Measurements from ENCODE around the gene THTPA.

The THTPA gene

DNA sequence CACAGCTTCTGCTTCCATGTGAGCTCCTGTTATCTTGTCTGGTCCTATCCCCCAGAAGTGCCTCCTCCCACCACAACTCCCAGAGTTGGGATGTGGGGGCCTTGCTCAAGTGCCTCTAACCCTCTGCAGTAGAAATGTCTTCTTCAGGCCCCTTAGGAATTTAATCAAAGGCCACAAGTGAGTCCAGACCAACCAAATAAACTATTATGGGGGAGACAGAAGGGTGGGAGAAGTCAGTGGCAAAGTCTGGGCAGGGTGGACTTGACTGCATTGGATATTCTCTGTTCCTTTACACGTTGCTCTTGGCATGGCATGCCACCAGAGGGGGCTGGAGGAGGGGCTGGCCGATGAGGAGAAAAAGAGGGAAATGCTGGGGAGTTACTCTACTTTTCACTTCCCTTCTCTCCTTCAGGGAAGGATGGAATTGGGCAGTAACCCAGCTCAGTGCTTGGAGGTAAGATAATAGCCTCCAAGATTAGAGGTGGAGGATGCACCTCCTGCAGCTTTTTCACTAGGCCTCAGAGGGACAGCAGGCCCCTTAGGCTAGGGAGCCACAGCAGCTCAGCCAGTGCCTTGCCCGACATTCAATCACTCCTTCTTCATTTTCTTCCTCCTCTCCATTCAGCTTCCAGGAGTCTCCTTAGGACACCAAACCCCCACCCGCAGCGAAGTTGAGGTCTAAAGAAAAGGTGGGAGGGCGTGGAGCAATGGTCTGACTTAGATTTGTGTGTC, 12.7 kb downstream of the THTPA start:
- Histone ChIP-seq H3K27me3 (ENCODE audit: insufficient read depth, low read length, poor library complexity) (no peaks in the 10 kb centered on the region), H3K4ac (ENCODE audit: low read depth, low read length) (no peak overlapping the region), H3K79me1 (ENCODE audit: low read length) (peaks cover 8% of the 10 kb centered on the region), H3K27ac (ENCODE audit: low read depth, low read length) (no peak overlapping the region), H3K4me1 (ENCODE audit: control insufficient read depth, low read depth, low read length) (peaks cover 3% of the 10 kb centered on the region), H3K23ac (ENCODE audit: low read length) (no peak overlapping the region), H3K36me3 (ENCODE audit: control insufficient read depth, insufficient read depth, low read length) (no peaks in the 10 kb centered on the region), H3K56ac (ENCODE audit: low read length) (peak overlapping the region; percentile 8), H2BK5ac (ENCODE audit: low read length) (no peak overlapping the region), H4K5ac (ENCODE audit: low read length) (no peak overlapping the region), H2BK120ac (ENCODE audit: low read depth, low read length) (no peak overlapping the region), H2AK5ac (ENCODE audit: low read length) (no peak overlapping the region), H3K79me2 (ENCODE audit: control insufficient read depth, insufficient read depth, low read length) (no peaks in the 10 kb centered on the region), H2BK15ac (replicated peaks; ENCODE audit: low read depth) (no peak overlapping the region), H4K8ac (ENCODE audit: low read depth, low read length) (no peak overlapping the region), H3K4me2 (ENCODE audit: low read length) (no peak overlapping the region), H3K4me3 (ENCODE audit: low read length) (no peak overlapping the region), H3K9ac (ENCODE audit: low read length) (peak overlapping the region; percentile 51), H3K18ac (ENCODE audit: low read length) (no peak overlapping the region)
- DNase-seq: peak; percentile 67
- WGBS (ENCODE audit: extremely low coverage, insufficient coverage, low lambda C conversion rate): no CpG with 5 or more reads among the region's 6 CpGs

DNA sequence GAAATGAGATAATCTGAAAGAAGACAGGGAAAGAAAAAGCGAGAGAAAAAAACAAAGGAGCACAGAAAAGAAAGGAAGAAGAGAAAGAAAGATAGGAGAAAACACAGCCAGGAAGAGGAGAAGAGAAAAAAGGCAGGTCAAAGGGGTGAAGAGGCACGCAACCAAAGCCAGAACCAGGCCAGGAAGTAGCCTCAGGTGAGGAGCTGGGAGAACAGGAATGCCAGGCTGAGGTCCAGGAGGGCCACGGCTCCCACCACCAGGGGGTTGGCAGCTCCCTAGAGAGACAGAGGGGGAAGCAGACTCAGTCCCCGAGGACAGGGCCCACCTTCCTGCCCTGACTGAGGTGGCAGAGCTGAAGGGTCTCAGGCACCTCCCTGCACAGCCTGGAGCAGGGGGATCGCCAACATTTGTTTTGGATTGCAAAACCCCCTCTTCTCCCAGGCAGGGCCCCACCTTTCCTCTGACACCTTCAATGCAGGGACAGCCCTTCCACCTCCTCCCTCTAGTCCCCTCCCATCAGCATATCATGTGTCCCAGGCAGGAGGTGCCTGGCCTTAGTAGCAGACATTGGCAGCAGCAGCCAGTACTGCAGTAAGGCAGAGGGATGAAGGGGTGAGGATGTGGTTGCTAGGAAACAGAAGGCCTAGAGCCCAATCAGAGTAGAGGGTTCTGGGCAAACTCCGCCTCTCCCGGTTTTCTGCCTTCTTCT, 13.5 kb downstream of the THTPA start:
- H3K27ac ChIP-seq (ENCODE audit: low read depth, low read length): no peak overlapping the region
- no peaks in the 10 kb centered on the region for H3K79me2 ChIP-seq (ENCODE audit: control insufficient read depth, insufficient read depth, low read length)
- no peak overlapping the region for H3K4me3 ChIP-seq (ENCODE audit: low read length)
- peaks cover 8% of the 10 kb centered on the region for H3K79me1 ChIP-seq (ENCODE audit: low read length)
- no peak overlapping the region for H2BK5ac ChIP-seq (ENCODE audit: low read length)
- H3K23ac ChIP-seq (ENCODE audit: low read length): no peak overlapping the region
- H3K4me2 ChIP-seq (ENCODE audit: low read length): no peak overlapping the region
- no peak overlapping the region for H3K18ac ChIP-seq (ENCODE audit: low read length)
- no peaks in the 10 kb centered on the region for H3K27me3 ChIP-seq (ENCODE audit: insufficient read depth, low read length, poor library complexity)
- no peak overlapping the region for H3K4ac ChIP-seq (ENCODE audit: low read depth, low read length)
- no peak overlapping the region for H3K56ac ChIP-seq (ENCODE audit: low read length)
- no peak overlapping the region for H2BK15ac ChIP-seq (replicated peaks; ENCODE audit: low read depth)
- no peak overlapping the region for H2AK5ac ChIP-seq (ENCODE audit: low read length)
- H4K5ac ChIP-seq (ENCODE audit: low read length): no peak overlapping the region
- H3K4me1 ChIP-seq (ENCODE audit: control insufficient read depth, low read depth, low read length): peaks cover 3% of the 10 kb centered on the region
- DNase-seq: peak; percentile 90
- H2BK120ac ChIP-seq (ENCODE audit: low read depth, low read length): no peak overlapping the region
- H3K9ac ChIP-seq (ENCODE audit: low read length): no peak overlapping the region
- no peaks in the 10 kb centered on the region for H3K36me3 ChIP-seq (ENCODE audit: control insufficient read depth, insufficient read depth, low read length)
- 100% methylated on average over 1 of the region's 7 CpGs for WGBS (ENCODE audit: extremely low coverage, insufficient coverage, low lambda C conversion rate)
- H4K8ac ChIP-seq (ENCODE audit: low read depth, low read length): no peak overlapping the region

GRCh38 chr14:23570806-23571483, 14.9 kb downstream of the THTPA start:
- no peaks in the 10 kb centered on the region for H3K27me3 ChIP-seq (ENCODE audit: insufficient read depth, low read length, poor library complexity)

GRCh38 chr14:23571701-23572523, 15.8 kb downstream of the THTPA start:
- peaks cover 3% of the 10 kb centered on the region for H3K4me1 ChIP-seq (ENCODE audit: control insufficient read depth, low read depth, low read length)
- H3K79me1 ChIP-seq (ENCODE audit: low read length): no peaks in the 10 kb centered on the region
- H3K4me3 ChIP-seq (ENCODE audit: low read length): no peak overlapping the region
- H3K4ac ChIP-seq (ENCODE audit: low read depth, low read length): no peak overlapping the region
- H4K5ac ChIP-seq (ENCODE audit: low read length): no peak overlapping the region
- H3K27ac ChIP-seq (ENCODE audit: low read depth, low read length): no peak overlapping the region
- H3K79me2 ChIP-seq (ENCODE audit: control insufficient read depth, insufficient read depth, low read length): no peaks in the 10 kb centered on the region
- H3K9ac ChIP-seq (ENCODE audit: low read length): no peak overlapping the region
- H2BK15ac ChIP-seq (replicated peaks; ENCODE audit: low read depth): no peak overlapping the region
- H2BK5ac ChIP-seq (ENCODE audit: low read length): no peak overlapping the region
- no peak overlapping the region for H2BK120ac ChIP-seq (ENCODE audit: low read depth, low read length)
- no peaks in the 10 kb centered on the region for H3K36me3 ChIP-seq (ENCODE audit: control insufficient read depth, insufficient read depth, low read length)
- no CpG with 5 or more reads among the region's 14 CpGs for WGBS (ENCODE audit: extremely low coverage, insufficient coverage, low lambda C conversion rate)
- no peak overlapping the region for H3K18ac ChIP-seq (ENCODE audit: low read length)
- DNase-seq: no peak
- no peak overlapping the region for H2AK5ac ChIP-seq (ENCODE audit: low read length)
- no peak overlapping the region for H4K8ac ChIP-seq (ENCODE audit: low read depth, low read length)
- peak overlapping the region; percentile 36 for H3K56ac ChIP-seq (ENCODE audit: low read length)
- no peak overlapping the region for H3K23ac ChIP-seq (ENCODE audit: low read length)
- H3K4me2 ChIP-seq (ENCODE audit: low read length): no peak overlapping the region
- peaks cover 6% of the 10 kb centered on the region for H3K27me3 ChIP-seq (ENCODE audit: insufficient read depth, low read length, poor library complexity)

More at GRCh38 chr14:23570806-23571483, 14.9 kb downstream of the THTPA start:
- Histone ChIP-seq H4K8ac (ENCODE audit: low read depth, low read length) (no peak overlapping the region), H2BK15ac (replicated peaks; ENCODE audit: low read depth) (no peak overlapping the region), H3K4me3 (ENCODE audit: low read length) (no peak overlapping the region), H3K79me1 (ENCODE audit: low read length) (peaks cover 6% of the 10 kb centered on the region), H3K27ac (ENCODE audit: low read depth, low read length) (no peak overlapping the region), H3K23ac (ENCODE audit: low read length) (no peak overlapping the region), H2AK5ac (ENCODE audit: low read length) (no peak overlapping the region), H3K4ac (ENCODE audit: low read depth, low read length) (no peak overlapping the region), H3K79me2 (ENCODE audit: control insufficient read depth, insufficient read depth, low read length) (no peaks in the 10 kb centered on the region), H3K4me2 (ENCODE audit: low read length) (no peak overlapping the region), H2BK120ac (ENCODE audit: low read depth, low read length) (no peak overlapping the region), H4K5ac (ENCODE audit: low read length) (no peak overlapping the region), H3K36me3 (ENCODE audit: control insufficient read depth, insufficient read depth, low read length) (no peaks in the 10 kb centered on the region), H3K56ac (ENCODE audit: low read length) (no peak overlapping the region), H3K9ac (ENCODE audit: low read length) (no peak overlapping the region), H3K4me1 (ENCODE audit: control insufficient read depth, low read depth, low read length) (peaks cover 3% of the 10 kb centered on the region), H3K18ac (ENCODE audit: low read length) (no peak overlapping the region), H2BK5ac (ENCODE audit: low read length) (no peak overlapping the region)
- no CpG with 5 or more reads among the region's 23 CpGs for WGBS (ENCODE audit: extremely low coverage, insufficient coverage, low lambda C conversion rate)
- DNase-seq: no peak

DNA sequence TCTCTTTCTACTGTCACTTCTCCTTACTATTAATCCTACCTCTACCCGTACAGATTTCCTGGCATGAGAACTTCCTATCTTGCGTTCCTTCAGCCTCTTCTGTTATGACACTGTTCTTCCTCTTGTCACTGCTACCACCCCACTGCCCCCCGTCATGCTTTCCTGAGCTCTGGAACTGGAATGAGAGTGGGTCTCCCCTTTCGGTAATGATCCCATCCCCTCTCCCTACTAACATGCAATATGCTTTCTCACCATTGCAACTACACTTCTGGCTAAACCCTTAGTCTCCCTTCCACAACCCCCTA, 16.4 kb downstream of the THTPA start:
- no peak overlapping the region for H3K27ac ChIP-seq (ENCODE audit: low read depth, low read length)
- H3K4me1 ChIP-seq (ENCODE audit: control insufficient read depth, low read depth, low read length): peaks cover 3% of the 10 kb centered on the region
- peak overlapping the region; percentile 7 for H3K23ac ChIP-seq (ENCODE audit: low read length)
- no peaks in the 10 kb centered on the region for H3K79me1 ChIP-seq (ENCODE audit: low read length)
- DNase-seq: no peak
- H3K79me2 ChIP-seq (ENCODE audit: control insufficient read depth, insufficient read depth, low read length): no peaks in the 10 kb centered on the region
- no peak overlapping the region for H4K5ac ChIP-seq (ENCODE audit: low read length)
- H2BK15ac ChIP-seq (replicated peaks; ENCODE audit: low read depth): no peak overlapping the region
- no peaks in the 10 kb centered on the region for H3K36me3 ChIP-seq (ENCODE audit: control insufficient read depth, insufficient read depth, low read length)
- H2BK5ac ChIP-seq (ENCODE audit: low read length): no peak overlapping the region
- H3K4me3 ChIP-seq (ENCODE audit: low read length): no peak overlapping the region
- no peak overlapping the region for H2BK120ac ChIP-seq (ENCODE audit: low read depth, low read length)
- H2AK5ac ChIP-seq (ENCODE audit: low read length): no peak overlapping the region
- peak overlapping the region; percentile 15 for H3K56ac ChIP-seq (ENCODE audit: low read length)
- no CpG with 5 or more reads among the region's 4 CpGs for WGBS (ENCODE audit: extremely low coverage, insufficient coverage, low lambda C conversion rate)
- no peak overlapping the region for H4K8ac ChIP-seq (ENCODE audit: low read depth, low read length)
- no peak overlapping the region for H3K4me2 ChIP-seq (ENCODE audit: low read length)
- H3K4ac ChIP-seq (ENCODE audit: low read depth, low read length): no peak overlapping the region
- peaks cover 7% of the 10 kb centered on the region for H3K27me3 ChIP-seq (ENCODE audit: insufficient read depth, low read length, poor library complexity)
- H3K18ac ChIP-seq (ENCODE audit: low read length): no peak overlapping the region
- H3K9ac ChIP-seq (ENCODE audit: low read length): no peak overlapping the region
